TTC549 (cell line): ENCODE measurements around the gene OR52I2.

Experiments used
- FAIRE-seq: peaks from 2 replicates; lab custom pipeline; 2012; peaks lifted over from hg19 to GRCh38; lab: Jason Lieb, UNC

The OR52I2 gene

DNA sequence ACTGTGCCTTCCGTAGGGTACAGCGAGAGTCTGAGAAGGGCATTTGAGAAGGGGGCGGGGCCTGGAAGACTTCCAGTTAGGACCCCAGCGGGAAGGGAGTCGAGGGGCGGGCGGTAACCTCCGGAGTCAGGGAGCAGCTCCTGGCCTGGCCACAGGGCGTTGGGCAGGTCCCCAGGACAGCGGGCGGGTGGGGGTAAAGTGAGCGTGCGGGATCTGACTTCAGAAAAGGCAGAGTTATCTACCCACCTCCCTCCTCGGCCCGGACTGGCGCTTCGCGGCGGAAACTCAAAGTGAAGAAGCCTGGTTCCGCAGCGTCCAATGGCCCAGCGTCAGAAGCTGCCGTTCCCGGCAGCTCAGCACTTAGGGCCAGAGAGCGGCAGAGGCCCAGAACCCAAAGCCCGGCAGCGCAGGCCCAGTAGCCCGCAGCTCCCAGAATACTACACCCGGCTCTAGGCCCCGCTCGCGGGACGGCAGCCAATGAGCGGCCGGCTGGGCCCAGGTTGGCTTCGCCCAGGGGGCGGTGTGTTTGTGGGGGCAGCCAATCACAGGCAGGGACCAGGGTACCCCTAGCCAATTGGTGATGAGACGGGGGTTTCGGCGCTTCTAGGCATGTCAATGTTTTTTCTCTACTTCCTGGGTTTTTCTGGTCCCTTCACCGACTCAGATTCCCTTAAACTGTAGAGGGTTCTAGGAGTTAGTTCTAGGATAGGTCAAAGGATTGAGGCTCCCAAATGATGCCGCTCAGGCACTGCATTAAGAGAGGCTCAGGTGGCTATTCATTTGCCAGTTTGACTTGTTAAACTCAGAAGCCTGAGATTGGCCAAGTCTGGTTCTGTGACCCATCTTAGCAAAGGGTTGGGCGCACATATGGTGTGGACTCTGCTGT, 26.5 kb downstream of the OR52I2 start, which contains the start of gene TRIM68:
TSS of gene TRIM68 (minus strand) at position 451 of the 886 bp plus-strand sequence. CDS start 2,727 bp downstream, outside the sequence.
- peak; percentile 96 for FAIRE-seq

- FAIRE-seq, result no peak
Observed at GRCh38 chr11:4610258-4610935, 28.9 kb downstream of the OR52I2 start.

DNA sequence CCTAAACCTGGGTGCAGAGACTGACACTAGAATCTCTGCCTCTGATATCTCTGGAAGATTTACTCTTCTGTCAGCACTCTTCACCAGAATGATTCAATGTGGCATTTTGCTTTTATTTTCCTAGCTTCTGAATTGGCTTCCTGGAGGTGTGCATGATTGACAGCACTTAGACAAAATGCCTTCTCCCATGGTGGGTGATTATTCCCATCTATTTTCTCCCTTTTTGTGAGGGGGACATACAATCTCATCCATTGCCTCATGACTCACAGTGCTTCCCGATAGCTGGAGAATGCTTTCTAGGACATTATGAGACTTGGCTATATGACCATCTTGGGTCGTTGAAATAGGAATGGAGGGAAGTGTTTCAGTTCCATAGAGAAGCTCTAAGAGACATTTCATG, 30.4 kb downstream of the OR52I2 start:
- FAIRE-seq, result no peak

DNA sequence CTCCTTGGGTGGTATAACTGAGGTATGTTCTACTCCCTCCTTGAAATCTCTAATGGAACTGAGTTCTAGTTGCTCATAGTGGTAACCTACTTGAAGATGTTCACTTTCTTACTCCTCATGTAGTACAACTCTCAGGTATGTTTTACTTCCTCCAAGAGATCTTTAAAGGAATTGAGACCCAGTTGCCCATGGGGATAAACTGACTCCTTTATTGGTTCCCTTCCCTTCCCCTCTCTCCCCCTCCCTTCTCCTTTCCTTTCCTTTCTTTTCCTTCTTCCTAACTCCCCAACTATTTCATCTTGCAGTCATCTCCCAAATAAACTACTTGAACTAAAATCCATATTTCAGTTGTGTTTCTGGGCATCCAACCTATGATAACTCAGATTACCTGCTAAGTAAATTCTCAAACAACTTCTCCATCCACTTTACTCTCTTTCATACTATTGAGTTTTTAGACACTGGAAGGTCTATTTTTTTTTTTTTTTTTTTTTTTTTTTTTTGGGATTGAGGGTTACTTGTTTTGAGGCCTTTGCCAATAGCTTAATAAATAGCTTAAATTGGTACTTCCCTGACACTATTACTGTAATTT, 34.4 kb downstream of the OR52I2 start:
- no peak for FAIRE-seq

DNA sequence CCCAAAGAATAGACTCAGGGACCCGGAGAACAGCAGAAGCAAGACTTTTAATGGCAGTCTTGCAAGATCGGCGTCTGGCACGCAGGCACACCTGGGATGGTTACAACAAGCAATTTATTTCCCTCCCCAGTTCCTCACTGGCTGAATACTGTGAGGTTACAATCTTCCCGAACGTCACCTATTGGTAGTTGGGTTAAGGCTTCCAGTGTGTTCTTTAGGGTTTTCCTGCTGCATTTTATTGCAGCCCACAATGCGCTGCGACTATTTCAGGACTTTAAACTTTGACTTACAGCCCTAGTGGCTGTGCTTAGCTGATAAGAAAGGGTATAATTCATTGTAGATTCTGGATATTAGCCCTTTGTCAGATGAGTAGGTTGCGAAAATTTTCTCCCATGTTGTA, 38.0 kb downstream of the OR52I2 start:
- no peak for FAIRE-seq

- FAIRE-seq, result peak; percentile 37
Observed at GRCh38 chr11:4626207-4627099, 44.9 kb downstream of the OR52I2 start.

DNA sequence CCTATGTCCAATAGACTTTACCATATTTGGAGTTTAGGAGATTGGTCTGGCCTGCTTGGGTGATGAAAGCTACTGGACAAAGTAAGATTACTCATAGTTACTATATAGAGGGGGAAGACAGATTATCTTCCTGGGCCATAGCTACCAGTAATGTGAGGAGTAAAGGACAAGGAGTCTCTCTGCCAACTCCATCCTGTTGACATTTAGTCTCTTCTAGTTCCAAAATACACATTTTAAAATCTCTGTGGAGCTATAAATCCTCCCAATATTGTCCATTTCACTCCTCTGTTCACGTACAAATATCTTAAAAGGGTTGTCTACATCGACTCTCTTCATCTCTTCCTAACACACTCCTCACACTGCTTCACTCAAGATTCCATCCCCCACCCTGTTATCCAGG, 54.6 kb downstream of the OR52I2 start:
- no peak for FAIRE-seq

GRCh38 chr11:4636962-4637661, 55.6 kb downstream of the OR52I2 start, which contains the start of gene OR51D1:
Gene OR51D1, plus strand, starts transcription at chr11:4637477. Its CDS starts 2,314 bp downstream, at chr11:4639791.
- FAIRE-seq, result no peak

- FAIRE-seq, result no peak
Observed at GRCh38 chr11:4637662-4638047, 56.1 kb downstream of the OR52I2 start.

DNA sequence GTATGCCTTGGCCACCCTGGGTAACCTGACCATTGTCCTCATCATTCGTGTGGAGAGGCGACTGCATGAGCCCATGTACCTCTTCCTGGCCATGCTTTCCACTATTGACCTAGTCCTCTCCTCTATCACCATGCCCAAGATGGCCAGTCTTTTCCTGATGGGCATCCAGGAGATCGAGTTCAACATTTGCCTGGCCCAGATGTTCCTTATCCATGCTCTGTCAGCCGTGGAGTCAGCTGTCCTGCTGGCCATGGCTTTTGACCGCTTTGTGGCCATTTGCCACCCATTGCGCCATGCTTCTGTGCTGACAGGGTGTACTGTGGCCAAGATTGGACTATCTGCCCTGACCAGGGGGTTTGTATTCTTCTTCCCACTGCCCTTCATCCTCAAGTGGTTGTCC, 58.4 kb downstream of the OR52I2 start:
- no peak for FAIRE-seq

- no peak for FAIRE-seq
Observed at GRCh38 chr11:4641501-4641900, 60.0 kb downstream of the OR52I2 start.

DNA sequence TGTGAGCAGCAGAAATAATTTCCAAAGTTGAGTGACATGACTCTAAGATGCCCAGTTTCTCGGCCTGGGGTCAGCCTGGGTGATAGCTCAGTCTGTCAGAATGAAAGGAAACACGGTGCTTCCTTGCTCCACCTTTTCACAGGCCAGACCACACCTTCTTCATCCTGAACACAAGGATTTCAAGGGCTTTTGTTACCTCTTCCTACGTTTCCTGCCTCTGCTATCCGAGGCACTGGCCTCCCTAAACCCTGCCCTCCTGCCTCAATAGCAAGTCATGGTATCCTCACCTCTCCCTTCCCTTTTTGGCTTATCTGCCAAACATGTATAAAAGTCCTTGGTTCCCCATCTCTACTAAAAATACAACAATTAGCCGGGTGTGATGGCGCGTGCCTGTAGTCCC, 60.5 kb downstream of the OR52I2 start:
- FAIRE-seq, result no peak
